GM03348 (cell line): Measurements from ENCODE around the gene P2RY1.
A peak's percentile ranks its signal among the peaks of the same experiment; 100 is the strongest.

Experiments used
- DNase-seq: peaks from one replicate; pipeline ENCODE4 v3.0.0; 2012; ENCODE audit warnings: low spot score

The P2RY1 gene, protein sequence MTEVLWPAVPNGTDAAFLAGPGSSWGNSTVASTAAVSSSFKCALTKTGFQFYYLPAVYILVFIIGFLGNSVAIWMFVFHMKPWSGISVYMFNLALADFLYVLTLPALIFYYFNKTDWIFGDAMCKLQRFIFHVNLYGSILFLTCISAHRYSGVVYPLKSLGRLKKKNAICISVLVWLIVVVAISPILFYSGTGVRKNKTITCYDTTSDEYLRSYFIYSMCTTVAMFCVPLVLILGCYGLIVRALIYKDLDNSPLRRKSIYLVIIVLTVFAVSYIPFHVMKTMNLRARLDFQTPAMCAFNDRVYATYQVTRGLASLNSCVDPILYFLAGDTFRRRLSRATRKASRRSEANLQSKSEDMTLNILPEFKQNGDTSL

DNA sequence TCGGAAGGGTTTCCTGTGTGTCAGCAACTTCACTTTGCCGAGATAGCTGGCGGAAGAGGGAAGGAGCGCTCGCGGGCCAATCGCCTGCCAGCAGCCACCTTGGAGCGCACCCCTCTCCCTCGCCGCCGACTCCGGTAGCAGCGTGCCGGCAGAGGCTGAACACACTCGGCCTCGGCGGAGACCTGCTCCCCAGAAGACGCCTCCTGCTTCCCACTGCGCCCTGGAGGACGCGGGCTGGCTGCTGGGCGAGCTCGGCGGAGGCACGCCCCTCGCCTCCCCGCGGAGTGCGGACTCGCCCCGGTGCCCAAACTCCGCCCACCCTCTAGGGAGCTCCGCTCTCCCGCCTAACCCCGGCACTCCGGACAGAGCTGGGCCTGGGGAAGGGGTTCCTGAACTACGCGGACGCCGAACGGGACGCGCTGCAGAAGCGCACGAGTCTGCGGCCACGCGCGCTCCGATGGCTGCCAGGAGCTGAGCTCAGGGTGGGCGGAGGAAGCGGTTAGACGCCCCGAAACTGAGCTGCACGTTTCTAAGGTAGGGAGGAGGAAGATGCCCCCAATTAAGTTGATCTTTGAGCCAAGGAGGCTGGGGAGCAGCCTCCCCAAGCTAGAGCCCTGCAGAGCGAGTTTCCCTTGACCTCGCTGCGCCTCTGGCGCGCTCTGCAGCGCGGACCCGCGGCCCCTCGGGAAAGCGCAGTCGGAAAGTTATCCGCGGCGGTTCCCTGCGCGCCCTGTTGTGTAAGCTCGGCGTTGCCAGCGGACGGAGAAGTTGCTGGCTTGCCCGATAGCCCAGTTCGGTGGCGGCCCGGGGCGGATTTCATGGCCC is at the start of gene P2RY1:
TSS of gene P2RY1 (plus strand) at position 356 of the 825 bp plus-strand sequence. CDS start 652 bp downstream, outside the sequence.
- peak; percentile 66 for DNase-seq

DNA sequence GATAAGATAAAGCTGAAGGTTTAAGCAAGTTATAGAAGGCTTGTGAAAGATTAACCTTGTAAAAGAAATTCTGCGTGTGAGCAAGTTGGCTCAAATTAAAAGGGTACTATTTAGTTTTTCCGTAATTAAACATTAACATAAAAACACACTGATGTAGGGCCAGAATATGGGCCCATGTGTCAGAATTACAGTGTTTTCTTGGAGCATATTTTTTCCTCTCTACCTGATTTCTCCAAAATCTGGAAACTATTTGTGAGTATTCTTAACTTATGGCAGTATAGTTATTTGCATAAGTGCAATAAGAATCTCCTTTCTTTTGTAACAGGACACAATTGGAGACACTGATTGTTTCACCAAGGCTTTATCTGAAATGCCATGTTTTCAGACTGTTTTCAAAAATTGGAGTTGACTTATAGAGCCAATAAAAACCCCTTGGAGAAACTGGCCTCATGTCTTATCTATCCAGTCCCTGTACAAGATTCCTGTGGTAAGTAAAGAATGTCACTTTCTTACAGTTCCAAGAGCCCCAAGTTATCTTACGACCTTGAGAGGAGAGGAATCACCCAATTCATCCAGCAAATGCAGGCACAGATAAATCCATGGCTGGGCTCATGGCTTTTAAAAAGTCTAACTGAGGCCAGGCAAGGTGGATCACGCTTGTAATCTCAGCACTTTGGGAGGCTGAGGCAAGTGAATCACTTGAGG is 47.8 kb upstream of the P2RY1 start:
- DNase-seq, result no peak

DNA sequence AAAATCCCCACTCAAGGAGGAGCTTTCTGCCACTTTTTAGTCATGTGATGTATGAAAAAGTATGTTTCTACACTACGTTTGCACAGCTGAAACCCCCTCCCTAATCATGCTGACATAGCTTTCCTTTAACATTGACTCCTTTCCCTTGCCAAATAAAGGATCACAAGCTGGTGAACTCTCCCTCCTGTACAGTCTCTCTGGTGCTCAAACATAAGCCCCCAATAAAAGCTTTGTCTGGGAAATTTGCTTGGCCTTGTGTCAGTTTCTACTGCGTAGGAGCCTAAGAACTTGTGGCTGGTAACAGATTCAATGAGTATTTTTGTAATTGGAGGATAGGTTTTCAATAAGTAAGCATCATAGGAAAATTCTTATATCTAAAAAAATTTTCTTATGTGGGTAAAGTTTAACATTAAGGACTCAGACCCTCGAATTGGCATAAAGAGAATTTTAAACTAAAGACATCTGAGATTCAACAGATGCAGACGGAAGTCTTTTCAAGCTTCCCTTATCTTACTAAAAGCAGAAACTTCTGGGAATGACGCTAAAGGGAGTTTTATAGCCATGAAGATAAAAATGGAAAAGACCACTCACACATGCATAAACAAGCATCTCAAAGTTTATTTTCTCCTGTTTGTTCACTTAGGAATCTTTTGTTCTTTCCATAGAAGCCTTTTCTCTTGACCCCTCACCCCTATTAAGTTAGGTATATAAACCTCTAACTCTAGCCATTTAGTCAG is 44.1 kb upstream of the P2RY1 start:
- no peak for DNase-seq

DNA sequence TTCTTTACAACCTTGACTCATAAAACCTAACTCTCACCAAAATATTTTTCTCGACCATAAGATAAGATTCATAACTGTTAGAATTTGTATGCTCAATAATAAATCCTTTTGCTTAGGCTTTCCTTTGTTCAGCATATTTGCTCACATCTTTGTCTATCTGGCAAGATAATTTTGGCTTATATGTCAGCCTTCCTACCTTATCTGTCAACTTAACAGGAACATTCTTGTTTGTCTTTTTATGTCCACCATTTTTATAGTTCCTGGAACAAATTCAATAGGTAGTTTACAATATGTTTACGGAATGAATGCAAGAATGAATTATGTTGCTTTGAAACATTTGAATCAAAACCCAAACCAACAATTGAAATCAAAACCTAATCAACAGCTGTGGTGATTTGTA is 41.0 kb upstream of the P2RY1 start:
- no peak for DNase-seq

DNA sequence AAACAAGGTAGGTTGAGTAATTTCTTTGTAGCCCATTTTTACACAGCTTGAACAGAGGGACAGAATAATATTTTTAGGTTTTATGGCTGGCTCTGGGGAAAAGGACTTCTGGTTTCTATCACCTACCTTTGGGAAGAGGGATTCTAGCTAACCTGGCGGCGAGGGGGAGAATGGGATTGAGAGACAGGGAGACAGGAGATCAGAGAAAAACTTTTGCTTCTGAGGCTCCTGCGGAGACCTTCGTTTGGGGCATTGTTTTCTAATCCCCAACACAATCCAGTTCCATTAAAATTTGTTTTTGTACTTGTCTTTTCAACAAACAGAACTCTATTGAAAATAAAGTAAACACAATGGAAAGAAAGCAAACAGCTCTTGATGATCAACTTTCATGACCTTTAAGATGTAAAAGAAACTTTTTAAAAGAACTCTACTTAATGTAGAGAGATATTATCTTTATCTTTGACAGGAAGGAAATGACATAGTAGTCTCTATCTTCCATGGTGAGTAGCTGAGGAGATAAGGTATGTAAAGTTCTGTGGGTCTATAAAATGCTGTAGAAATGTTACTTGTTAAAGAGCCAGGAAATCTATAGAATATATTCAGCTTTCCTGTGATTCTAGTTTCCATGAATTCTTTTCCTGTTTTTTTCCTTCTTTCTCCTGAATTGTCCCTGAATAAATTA is 37.0 kb upstream of the P2RY1 start:
- no peak for DNase-seq

DNA sequence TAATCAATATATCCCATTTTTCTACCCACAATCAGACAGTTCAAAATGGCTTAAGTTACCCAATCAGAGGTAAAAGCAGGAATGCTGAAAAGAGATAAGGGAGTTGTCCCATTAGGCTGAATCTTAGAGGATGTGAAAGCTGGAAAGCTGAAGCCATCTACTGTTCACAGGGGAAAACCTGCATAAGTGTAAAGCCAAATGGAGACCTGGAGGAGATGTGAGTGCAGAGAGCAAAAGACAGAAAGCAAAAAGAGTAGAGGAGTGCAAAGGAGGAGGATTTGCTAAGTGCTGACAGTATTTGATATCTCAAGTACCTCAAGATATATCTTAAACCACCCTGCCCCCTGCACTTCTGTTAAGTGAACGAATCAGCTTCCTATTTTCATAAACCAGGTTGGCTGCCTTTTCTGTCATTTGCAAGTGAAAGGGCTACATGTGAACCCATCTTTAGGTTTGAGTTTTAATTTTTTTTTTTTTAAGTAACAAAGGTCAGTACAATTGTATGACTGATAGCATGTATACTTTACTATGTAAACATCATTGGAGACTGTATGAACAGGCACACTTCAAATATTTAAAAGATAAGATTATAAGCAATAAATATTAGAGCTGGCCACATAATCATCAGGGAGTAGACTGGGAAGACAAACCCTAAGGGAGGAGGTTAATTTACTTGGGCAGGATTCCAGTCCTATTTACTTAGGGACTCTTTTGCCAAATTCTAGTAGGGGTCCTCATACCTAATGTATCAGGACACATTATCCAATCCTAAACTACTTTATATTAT is 22.8 kb upstream of the P2RY1 start:
- no peak for DNase-seq

DNA sequence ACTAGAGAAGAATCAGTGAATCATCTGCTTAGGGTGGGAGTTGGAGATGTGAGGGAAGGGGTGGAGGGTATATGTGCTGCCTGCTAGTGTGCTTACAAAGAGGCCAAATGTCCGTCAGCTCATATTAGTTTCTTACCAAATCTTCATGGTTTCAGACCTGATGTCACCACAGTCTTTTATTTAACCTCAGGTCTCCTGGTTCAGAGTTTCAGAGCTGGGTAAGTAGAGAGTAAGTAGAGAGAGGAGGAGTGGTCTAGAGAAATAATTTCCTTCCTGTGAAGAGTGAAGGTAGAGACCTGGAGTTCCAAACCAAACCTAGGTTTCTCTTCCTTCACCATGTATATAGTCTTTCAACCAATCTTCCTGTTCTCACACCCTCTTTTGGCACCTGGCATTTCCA is 17.5 kb upstream of the P2RY1 start:
- no peak for DNase-seq

DNA sequence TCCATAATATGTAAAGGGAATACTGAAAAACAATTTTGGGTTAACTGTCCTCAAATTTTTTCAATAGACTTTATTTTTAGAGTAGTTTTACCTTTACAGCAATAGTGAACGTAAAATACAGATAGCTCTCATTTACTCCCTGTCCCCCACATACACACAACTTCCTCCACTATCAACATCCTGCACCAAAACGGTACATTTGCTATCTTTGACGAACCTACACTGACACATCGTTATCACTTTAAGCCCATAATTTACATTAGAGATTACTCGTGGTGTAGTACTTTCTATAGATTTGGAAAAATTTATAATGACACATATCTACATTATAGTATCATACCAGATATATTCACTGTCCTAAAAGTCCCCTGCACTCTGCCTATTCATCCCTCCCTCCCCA is 16.9 kb upstream of the P2RY1 start:
- no peak for DNase-seq

DNA sequence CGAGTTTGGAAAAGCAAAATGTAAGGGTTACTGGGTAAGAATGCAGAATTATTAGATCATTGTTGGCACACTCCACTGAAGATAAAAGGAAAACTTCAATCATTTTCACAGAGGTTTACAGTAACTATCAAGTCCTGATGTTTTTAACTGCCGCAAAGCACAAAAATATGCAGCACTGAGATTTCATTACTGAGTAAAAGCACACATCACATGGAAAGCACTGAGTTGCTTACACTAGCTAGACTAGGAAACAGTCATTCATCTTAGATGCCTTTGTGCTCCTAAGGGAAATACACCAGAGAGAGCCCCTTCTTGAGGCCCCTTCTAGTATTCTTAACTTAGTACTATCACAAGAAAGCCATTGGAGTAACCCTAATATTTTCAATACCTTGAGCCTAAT is 11.8 kb upstream of the P2RY1 start:
- no peak for DNase-seq

DNA sequence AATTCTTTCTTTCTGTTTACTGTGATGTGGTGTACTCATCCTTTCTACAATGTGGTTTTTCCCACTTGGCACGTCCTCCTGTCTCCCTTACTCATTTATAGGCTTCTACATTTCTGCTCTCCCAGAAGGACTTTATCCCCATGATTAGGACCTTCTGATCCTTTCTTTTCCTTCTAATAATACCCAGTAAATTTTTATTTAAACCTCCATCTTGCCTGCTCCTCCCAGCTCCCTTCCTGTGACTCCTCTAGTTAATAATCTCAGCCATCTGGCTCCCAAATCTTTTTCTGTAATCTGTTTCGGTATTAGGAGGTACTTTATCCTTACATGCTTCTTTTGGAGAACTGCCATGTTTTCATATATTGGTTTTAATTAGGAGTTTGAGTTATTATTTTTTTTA is 11.2 kb upstream of the P2RY1 start:
- no peak for DNase-seq

DNA sequence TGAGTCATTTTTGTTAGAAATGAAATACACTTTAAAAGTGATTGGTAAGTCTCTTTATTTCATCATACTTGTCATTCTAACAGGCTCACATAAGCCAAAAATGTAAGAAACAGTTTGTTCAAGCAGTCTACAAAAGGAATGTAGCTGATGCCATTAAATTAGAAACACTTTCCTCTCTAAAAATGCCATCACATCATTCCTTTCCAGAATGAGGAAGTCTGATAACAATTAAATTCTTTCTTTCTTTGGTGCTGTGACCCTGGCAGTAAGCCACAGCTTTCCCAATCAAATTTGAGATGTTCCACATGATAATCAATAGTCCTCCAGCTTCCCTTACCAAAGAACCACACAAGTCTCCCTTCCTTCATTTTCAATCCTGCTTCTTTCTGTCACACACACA is 9.4 kb upstream of the P2RY1 start:
- no peak for DNase-seq

DNA sequence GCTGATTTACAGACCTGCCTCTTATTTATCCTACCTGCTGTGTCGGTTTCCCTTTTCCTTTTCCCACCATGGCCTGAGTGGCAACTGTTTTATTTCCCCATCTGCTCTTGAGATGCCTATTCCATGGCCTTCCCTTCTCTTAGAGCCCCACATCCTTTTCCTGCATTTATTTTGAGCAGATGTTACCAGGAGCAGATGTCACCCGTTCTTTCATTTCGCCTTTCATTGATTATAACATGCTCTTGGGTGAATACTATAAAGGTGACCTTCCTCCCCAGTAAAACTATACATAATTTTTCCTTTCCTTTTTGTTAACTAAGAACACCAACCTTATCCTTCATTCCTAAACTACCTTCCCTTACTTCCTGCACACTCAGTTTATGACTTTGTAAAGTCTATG is 8.5 kb upstream of the P2RY1 start:
- DNase-seq, result no peak

DNA sequence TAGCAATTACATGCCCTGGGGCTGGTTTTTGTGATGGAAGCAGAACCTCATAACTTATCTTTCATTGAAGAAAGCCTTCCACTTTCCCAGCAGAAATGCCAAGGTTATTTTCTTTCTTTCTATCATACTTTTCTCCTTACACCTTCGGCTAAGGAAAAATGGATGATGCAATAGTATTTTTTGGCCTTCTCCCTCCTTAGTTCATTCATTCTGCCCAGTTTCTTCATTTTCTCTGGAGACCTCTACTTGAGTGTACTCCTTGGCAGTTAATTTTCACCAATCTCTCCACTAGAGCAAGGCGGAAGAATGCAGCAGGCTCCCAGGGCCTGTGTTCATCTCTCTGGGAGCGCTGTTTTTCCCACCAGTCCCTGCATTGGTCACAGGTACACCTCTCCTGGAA is 7.6 kb upstream of the P2RY1 start:
- DNase-seq, result no peak

DNA sequence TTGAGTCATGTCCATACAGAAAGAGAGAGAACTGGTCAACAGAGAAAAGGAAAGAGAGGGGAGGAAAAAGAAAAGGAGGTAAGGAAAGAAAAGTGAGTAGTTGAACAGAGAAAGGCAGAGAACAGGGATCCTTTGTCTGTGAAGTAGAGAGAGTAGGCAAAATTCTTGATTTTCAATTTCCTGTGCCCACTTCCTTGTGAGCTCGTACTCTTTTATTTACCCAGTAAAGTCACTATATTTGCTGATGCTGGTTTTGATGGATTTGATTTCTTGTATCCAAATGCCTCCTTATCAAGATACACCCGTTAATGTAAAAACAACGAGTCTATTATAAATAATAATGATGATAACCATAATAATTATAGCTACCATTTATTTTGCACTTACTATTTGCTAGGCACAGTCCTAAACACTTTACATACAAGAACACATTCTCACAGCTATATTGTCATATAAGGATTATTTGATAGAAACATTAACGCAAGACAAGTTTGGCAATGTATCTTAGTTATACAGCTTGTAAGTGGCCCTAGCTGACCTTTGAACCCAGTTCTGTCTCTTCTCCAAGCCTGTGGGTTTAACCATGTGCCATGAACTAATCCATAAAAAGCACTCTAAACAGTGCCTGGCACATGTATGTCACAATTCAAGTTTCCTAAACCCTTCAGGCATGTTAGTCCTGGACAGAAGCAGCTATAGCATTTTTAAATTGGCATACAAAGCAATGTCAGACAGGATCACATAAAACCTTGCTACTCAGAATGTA is 6.7 kb upstream of the P2RY1 start:
- no peak for DNase-seq

DNA sequence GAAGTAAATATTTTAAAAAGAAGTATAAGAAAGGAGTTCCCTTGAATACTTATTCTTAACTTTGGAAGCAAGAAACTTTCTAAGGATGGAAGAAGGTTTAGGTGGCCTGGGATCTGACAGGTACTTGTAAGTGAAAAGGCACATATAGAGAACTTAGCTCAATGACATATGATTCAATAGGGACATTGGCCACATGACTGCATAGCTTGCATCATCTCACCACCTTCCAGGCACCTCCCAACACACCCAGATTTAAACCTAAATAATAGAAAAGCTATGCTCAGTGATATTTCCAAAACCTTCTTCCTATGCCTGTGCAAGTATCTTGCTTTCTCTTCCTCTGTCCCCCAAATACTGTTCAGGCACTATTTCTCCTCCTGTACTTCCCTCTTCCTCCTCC is 4.7 kb upstream of the P2RY1 start:
- no peak for DNase-seq

DNA sequence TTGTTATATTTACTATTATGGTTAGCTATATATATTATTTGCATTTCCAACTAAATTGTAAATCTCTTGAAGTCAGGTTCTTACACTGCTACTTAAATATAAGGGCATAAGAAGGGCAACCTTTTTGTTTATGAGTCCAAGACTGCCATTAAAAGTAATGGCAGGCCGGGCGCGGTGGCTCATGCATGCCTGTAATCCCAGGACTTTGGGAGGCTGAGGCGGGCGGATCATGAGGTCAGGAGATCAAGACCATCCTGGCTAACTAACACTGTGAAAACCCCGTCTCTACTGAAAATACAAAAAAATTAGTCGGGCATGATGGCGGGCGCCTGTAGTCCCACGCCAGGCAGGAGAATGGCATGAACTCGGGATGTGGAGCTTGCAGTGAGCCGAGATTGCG is 2.9 kb upstream of the P2RY1 start:
- DNase-seq, result no peak

DNA sequence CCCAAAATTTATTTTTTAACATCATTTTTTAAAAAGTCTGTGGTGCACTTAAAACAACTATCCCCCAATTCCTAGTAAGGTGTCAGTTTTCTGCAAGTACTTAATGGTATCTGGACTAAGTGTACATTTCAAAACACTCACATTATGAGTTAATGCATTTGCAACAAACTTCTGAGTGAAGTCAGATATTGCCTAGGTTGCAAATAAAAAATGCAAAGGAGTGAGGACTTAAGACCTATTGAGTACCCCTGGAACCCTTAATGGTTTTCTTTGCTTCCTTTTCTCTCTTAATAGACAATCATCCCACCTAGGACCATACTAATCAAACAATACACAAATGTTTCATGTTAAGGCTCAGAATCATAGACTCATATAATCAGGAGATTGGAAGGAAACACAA is 1.8 kb upstream of the P2RY1 start:
- no peak for DNase-seq

DNA sequence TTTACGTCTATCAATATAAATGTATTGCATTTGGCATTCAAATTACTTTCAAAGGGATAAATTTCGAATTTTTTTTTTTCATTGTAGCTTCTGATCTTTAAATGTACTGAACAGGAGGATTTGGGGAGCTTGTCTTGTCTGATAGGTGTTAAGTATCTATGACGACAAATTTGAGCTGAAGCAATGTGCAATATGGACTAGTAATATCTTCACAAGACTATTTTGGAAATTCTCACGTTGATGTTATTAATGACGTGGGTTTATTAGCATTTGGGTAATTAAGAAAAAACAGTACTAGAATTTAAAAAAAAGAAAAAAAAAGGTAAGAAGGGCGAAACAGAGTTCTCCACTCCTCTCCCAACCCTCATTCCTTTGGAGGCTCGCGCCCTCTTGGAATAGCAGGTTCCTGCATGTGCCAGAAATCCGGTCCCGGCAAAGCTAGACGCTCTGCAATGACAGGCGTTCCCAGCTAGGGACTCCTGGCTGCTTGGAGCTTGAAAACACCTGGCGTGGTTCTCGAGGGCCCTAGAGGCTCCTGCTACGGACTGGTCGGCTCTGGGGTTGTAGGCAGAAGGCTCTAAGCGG is 648 bp upstream of the P2RY1 start:
- no peak for DNase-seq

DNA sequence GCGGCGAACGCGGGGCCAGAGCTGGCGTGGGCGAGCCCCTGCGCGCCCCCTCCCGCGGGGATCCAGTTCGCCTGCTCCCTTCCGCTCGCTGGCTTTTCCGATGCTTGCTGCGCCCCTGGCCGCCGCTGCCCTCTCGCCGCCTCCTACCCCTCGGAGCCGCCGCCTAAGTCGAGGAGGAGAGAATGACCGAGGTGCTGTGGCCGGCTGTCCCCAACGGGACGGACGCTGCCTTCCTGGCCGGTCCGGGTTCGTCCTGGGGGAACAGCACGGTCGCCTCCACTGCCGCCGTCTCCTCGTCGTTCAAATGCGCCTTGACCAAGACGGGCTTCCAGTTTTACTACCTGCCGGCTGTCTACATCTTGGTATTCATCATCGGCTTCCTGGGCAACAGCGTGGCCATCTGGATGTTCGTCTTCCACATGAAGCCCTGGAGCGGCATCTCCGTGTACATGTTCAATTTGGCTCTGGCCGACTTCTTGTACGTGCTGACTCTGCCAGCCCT is 721 bp downstream of the P2RY1 start:
- DNase-seq, result no peak
